Aorta (tissue), 5 donors: ENCODE measurements around the gene FYN. TPM values are rescaled to one million over a fixed set of nuclear protein-coding genes. Genes with fewer than 3 reads are reported as not detected.

Experiments
- ATAC-seq: fragments of 200-7000 bp; cut with Tn5 transposase; one replicate; pipeline ENCODE4 v1.9.1; 2022; ENCODE audit warnings: moderate library complexity; ENCODE audit not compliant: low FRiP score
- DNase-seq, 2 donors: peaks; one replicate each; pipeline ENCODE4 v3.0.0-alpha.2; 2020
- H3K27ac ChIP-seq, 2 donors: one replicate each; pipeline ENCODE4 v1.5.1; 2013; ENCODE audit warnings: low read length in 2 of 2, mild to moderate bottlenecking in 2 of 2, moderate library complexity in 2 of 2, control low read depth in 1 of 2, inconsistent platforms in 1 of 2, low read depth in 1 of 2
- H3K27me3 ChIP-seq, 2 donors: one replicate each; pipeline ENCODE4 v1.6.1; 2013; ENCODE audit warnings: control low read depth in 1 of 2, low read length in 1 of 2, mild to moderate bottlenecking in 1 of 2, moderate library complexity in 1 of 2; ENCODE audit not compliant: insufficient read depth in 2 of 2, control insufficient read depth in 1 of 2
- H3K36me3 ChIP-seq, 2 donors: one replicate each; pipeline ENCODE4 v1.6.1; 2013; ENCODE audit warnings: control low read depth in 1 of 2, low read length in 1 of 2, mild to moderate bottlenecking in 1 of 2; ENCODE audit not compliant: insufficient read depth in 2 of 2, control insufficient read depth in 1 of 2
- H3K4me1 ChIP-seq, 2 donors: one replicate each; pipeline ENCODE4 v1.6.1; 2013; ENCODE audit warnings: low read length in 2 of 2, control low read depth in 1 of 2, mild to moderate bottlenecking in 1 of 2, moderate library complexity in 1 of 2; ENCODE audit not compliant: insufficient read depth in 2 of 2, control insufficient read depth in 1 of 2
- H3K4me3 ChIP-seq, 2 donors: one replicate each; pipeline ENCODE4 v1.5.1; 2013; ENCODE audit warnings: low read length in 2 of 2, control low read depth in 1 of 2, mild to moderate bottlenecking in 1 of 2
- H3K9me3 ChIP-seq: one replicate; pipeline ENCODE4 v1.6.1; 2013; ENCODE audit warnings: mild to moderate bottlenecking, low read length; ENCODE audit not compliant: control insufficient read depth
- WGBS, 2 donors: extraction: QIAGEN DNeasy Blood & Tissue Kit; methylation state at CpG; one replicate each; pipeline ENCODE4 v1.1.7; 2013; 5-methylcytosine and 5-hydroxymethylcytosine counted together
- intact Hi-C, 2 donors: fragments of 100-400 bp; cut with DNase I; formaldehyde crosslinking; loops; one replicate each; pipeline versions ENCODE4 v1.14.2 to v1.15.0; 2022
- polyA plus RNA-seq, 2 donors: library from polyadenylated mRNA; stranded (reverse); fragments of 200-250 nt; gene quantifications; one replicate each; pipeline ENCODE4 v1.2.3, GENCODE V29; 2013
- total RNA-seq, 2 donors: library from RNA; stranded (reverse); fragmentation: NEBNext Ultra II Directional; extraction: Animal tissue kit (Norgen Biotek cat#: 25700); gene quantifications; one replicate each; pipeline ENCODE4 v1.2.1, GENCODE V29; 2021
- donor health status: healthy with polysubstance abuse.
- donor health status: Bipolar disorder and iron deficiency.
- donor health status: DM: no; HTN: no; CAD: no.
- donor health status: DM: no; HTN: no; CAD: no.
- donor health status: DM: yes; HTN: yes; CAD: no.

The FYN gene
- total and polyA plus RNA-seq, 4 donors: 31.7 to 162 (median 66.3) TPM

- Histone ChIP-seq H3K4me1 (peaks cover 0 to 4% of the 10 kb centered on the region in 2 donors), H3K27ac (no peak overlapping the region), H3K4me3 (no peak overlapping the region), H3K27me3 (no peaks in the 10 kb centered on the region), H3K9me3 (no peaks in the 10 kb centered on the region), H3K36me3 (no peaks in the 10 kb centered on the region)
- DNase-seq (no peak), ATAC-seq (no peak)
- intact Hi-C loops: no loop called here
- 96% methylated on average over 2 of the region's 2 CpGs for WGBS, 2 donors
Observed at GRCh38 chr6:111779660-111780059, 93.6 kb downstream of the FYN start.

GRCh38 chr6:111779031-111779430 lies 94.2 kb downstream of the FYN start:
- intact Hi-C loops: no loop called here
- peaks cover 0 to 4% of the 10 kb centered on the region in 2 donors for H3K4me1 ChIP-seq
- ATAC-seq (no peak), DNase-seq (no peak)
- WGBS, 2 donors: 96 to 98% methylated on average over 3 of the region's 3 CpGs
- H3K27me3 ChIP-seq: no peaks in the 10 kb centered on the region
- no peak overlapping the region for H3K4me3 ChIP-seq
- H3K36me3 ChIP-seq: no peaks in the 10 kb centered on the region
- H3K9me3 ChIP-seq: no peaks in the 10 kb centered on the region
- H3K27ac ChIP-seq: no peak overlapping the region

GRCh38 chr6:111777357-111777756 lies 95.9 kb downstream of the FYN start:
- no peak for DNase-seq
- H3K27me3 ChIP-seq: no peaks in the 10 kb centered on the region
- peaks cover 0 to 2% of the 10 kb centered on the region in 2 donors for H3K4me1 ChIP-seq
- no peaks in the 10 kb centered on the region for H3K36me3 ChIP-seq
- intact Hi-C loops: no loop called here
- H3K9me3 ChIP-seq: no peaks in the 10 kb centered on the region
- WGBS, 2 donors: 90 to 96% methylated on average over 6 of the region's 6 CpGs
- H3K4me3 ChIP-seq: no peak overlapping the region
- no peak overlapping the region for H3K27ac ChIP-seq
- no peak for ATAC-seq

GRCh38 chr6:111776236-111777221 lies 96.7 kb downstream of the FYN start:
- H3K9me3 ChIP-seq: no peaks in the 10 kb centered on the region
- no peak overlapping the region for H3K4me3 ChIP-seq
- ATAC-seq: no peak
- no peak overlapping the region for H3K27ac ChIP-seq
- intact Hi-C loops: no loop called here
- DNase-seq: no peak
- H3K36me3 ChIP-seq: no peaks in the 10 kb centered on the region
- WGBS, 2 donors: 78 to 82% methylated on average over 8 of the region's 8 CpGs
- no peaks in the 10 kb centered on the region for H3K27me3 ChIP-seq
- peaks cover 0 to 2% of the 10 kb centered on the region in 2 donors for H3K4me1 ChIP-seq

- intact Hi-C loops: no loop called here
- Histone ChIP-seq H3K9me3 (no peaks in the 10 kb centered on the region), H3K4me1 (no peaks in the 10 kb centered on the region), H3K27me3 (no peaks in the 10 kb centered on the region), H3K4me3 (no peak overlapping the region), H3K36me3 (no peaks in the 10 kb centered on the region), H3K27ac (no peak overlapping the region)
- WGBS, 2 donors: 92% methylated on average over 8 of the region's 8 CpGs
- no peak for ATAC-seq
- no peak for DNase-seq
Observed at GRCh38 chr6:111775145-111775922, 97.9 kb downstream of the FYN start.

GRCh38 chr6:111774346-111774703 lies 98.9 kb downstream of the FYN start:
- Histone ChIP-seq H3K36me3 (no peaks in the 10 kb centered on the region), H3K4me1 (no peaks in the 10 kb centered on the region), H3K4me3 (no peak overlapping the region), H3K27ac (no peak overlapping the region), H3K9me3 (no peaks in the 10 kb centered on the region), H3K27me3 (no peaks in the 10 kb centered on the region)
- ATAC-seq (no peak), DNase-seq (no peak)
- 91 to 92% methylated on average over 1 of the region's 1 CpG for WGBS, 2 donors
- intact Hi-C loops: no loop called here

- no peak for ATAC-seq
- 84 to 88% methylated on average over 5 to 6 of the region's 7 CpGs for WGBS, 2 donors
- Histone ChIP-seq H3K27ac (no peak overlapping the region), H3K36me3 (no peaks in the 10 kb centered on the region), H3K4me3 (no peak overlapping the region), H3K4me1 (no peaks in the 10 kb centered on the region), H3K27me3 (no peaks in the 10 kb centered on the region), H3K9me3 (no peaks in the 10 kb centered on the region)
- DNase-seq: no peak
- intact Hi-C loops: no loop called here
Observed at GRCh38 chr6:111773501-111774345, 99.5 kb downstream of the FYN start.

- Histone ChIP-seq H3K36me3 (no peaks in the 10 kb centered on the region), H3K4me1 (no peaks in the 10 kb centered on the region), H3K4me3 (no peak overlapping the region), H3K27me3 (no peaks in the 10 kb centered on the region), H3K27ac (no peak overlapping the region), H3K9me3 (no peaks in the 10 kb centered on the region)
- intact Hi-C loops: no loop called here
- DNase-seq (no peak), ATAC-seq (no peak)
- 96 to 97% methylated on average over 1 of the region's 1 CpG for WGBS, 2 donors
Observed at GRCh38 chr6:111772381-111772780, 100.9 kb downstream of the FYN start.
